SIG-M5 treated with dmso at 0.1 percent for 504 hours (cell line): ENCODE results near the gene CREB3.

ENCODE experiments used
- DNase-seq: peaks from one replicate; lab custom pipeline; 2025; ENCODE audit not compliant: unreplicated experiment; lab: John Stamatoyannopoulos, UW

CREB3 gene

DNA sequence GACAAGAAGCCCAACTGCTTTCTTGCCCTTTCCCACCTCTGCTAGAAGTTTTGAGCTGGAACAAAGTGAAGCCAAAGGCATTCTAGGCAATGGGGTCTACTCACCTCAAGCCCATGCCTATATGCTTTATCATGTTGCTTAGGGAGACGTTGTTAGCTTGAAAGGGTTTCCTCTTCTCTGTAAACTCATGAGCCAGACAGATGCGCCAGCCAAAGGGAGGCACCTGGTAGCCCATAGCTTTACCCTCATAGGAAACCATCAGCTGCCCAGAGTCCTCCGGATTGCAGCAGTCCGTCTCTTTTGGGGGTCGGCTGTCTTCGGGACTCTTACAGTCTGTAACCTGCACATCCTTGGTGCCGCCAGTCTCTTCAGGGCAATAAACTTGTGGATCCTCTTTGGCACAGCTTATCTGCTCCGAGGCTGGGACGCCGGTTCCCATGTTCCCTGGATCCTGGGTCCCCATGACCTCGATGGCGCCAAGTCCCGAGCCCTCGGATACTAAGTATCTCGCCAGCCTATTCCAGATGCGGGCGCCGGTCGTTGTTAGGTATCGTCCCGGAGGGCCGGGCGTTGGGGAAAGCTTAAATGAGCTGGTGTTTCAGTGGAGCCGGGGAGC is 15.9 kb downstream of the CREB3 start:
- no peak for DNase-seq

DNA sequence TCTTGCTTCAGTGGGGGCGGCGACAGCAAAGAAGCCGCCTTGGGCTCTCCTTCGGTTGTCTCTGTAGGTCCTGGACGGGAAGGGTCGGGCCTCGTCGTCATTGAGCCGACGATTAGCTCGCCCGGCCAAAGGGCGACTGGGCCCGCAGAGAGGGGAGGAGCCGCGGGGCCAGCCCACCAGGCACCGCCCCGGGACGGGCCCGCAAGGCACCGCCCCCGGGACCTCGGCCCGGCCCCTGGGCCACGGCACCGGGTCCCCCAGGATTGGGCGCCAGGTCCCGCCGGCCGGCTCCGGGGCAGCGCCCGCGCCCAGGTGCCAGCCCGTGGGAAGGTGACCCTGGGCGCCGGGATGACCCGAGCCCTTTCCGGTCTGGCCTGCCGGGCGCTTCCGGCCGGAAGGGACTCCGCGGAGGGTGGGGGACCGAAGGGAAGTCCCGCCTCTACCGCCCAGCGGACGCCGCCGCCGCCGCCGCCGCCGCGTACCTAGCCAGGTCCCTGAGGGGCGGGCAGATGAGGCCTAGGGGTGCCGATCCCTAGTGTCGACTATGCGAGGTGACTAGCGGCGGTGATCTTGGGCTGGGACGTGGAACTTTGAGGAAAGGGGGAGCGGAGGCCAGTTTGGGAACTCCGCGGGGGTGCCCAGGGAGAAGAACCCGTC is 16.5 kb downstream of the CREB3 start, which contains the start of the genes GBA2 and RGP1:
Gene GBA2, minus strand, starts transcription at position 371 of the 657 bp plus-strand sequence. CDS start 524 bp downstream, outside the sequence.
Gene RGP1, plus strand, starts transcription at position 430 of the 657 bp plus-strand sequence. CDS start 469 bp downstream, outside the sequence.
- peak; percentile 41 for DNase-seq

GRCh38 chr9:35749515-35750255 is 17.2 kb downstream of the CREB3 start:
- DNase-seq: no peak

DNA sequence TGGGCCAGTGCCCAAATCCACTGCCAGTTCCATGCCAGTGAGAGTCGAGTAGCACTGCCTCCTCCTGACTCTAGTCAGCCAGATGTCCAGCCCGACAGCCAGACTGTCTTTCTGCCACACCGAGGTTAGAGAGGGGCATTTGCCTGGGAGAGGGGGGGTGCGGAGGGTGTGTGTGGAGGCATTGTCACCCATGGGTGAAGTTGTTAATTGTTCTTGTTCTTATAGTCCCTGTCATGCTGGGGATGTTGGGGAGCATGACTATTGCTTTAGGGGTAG is 17.7 kb downstream of the CREB3 start:
- no peak for DNase-seq

DNA sequence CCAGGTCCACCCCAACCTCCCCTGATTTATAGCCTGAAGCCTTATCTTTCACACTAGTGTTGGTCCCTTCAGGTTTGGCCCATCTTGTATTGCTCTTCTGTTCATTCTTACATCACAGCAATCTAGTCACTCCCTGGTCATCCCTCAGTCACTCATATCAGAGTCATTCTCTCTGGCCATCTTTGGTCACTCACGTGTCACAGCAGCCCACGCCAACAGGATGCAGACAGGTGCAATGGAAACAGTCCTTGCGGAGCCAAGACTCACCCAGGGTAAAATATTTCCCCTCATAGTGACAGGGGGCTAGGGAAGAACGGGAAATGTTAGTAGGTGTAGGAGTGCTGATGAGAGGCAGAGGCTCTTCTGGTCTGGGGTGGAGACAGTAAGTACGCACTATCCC is 21.0 kb downstream of the CREB3 start:
- no peak for DNase-seq

DNA sequence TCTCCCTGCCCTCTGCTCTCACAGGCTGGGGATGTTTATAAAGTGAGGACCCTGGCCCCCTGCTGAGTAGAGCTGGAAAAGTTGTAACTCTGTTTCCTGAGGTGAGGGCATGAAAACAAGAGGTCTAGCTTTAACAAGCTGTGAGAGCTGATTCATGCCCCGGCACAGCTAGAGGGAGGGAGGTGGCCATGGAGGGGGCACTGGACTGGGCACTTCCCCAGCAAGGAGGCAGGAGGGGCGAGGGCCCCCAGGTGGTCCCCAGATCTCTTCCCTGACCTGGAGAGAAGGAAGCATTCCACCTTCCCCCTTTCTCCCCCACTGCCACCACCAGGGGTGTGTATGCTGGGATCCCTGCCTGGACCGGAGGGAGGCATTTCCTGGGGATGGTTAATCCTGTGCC is 21.8 kb downstream of the CREB3 start, which contains the start of gene MSMP:
Gene MSMP, minus strand, starts transcription at position 13 of the 400 bp plus-strand sequence. CDS start 147 bp downstream, outside the sequence.
- no peak for DNase-seq

GRCh38 chr9:35755071-35755470 is 22.6 kb downstream of the CREB3 start:
- no peak for DNase-seq

- DNase-seq: peak; percentile 33
These were observed 24.1 kb downstream of the CREB3 start for GRCh38 chr9:35756275-35757225.

- peak; percentile 48 for DNase-seq
These were observed 24.9 kb downstream of the CREB3 start for GRCh38 chr9:35757226-35757891.

DNA sequence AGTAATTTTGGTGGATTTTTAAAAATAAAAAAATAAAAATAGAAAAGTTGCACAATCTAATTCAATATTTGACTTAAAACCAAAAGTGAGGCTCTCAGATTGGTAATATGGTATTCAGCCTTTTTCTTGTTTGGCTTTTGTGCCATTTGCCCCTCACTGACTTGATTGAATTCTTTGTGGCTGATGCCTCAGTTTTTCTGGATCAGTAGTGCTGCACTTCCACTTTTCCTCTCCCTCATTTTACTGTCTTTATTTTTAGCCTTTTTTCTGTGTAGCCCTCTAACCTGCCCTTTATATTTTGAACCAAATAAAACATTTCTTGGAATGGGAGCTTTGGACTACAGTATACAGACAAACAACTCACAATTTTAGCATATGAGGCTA is 25.4 kb downstream of the CREB3 start:
- no peak for DNase-seq

- DNase-seq: no peak
These were observed 26.1 kb downstream of the CREB3 start for GRCh38 chr9:35758475-35759050.

DNA sequence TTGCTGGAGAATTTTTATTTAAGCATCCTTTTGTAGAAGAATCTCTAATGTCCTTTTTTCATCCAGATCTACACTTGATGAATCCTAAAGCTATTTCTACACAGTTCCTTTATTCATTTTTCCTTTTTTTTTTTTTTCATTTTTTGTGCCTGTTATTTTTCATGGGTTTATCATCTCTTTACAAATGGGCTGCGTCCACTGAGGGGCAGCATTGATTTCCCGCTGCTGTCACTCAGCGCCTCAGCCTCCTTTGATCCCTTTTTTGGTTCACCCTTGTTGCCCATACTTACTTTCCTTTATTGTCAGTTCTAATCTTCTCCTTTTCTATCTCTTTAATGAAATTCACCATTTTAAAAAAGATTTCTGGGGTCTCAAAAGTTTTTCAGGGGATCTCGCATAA is 27.3 kb downstream of the CREB3 start:
- DNase-seq: no peak

DNA sequence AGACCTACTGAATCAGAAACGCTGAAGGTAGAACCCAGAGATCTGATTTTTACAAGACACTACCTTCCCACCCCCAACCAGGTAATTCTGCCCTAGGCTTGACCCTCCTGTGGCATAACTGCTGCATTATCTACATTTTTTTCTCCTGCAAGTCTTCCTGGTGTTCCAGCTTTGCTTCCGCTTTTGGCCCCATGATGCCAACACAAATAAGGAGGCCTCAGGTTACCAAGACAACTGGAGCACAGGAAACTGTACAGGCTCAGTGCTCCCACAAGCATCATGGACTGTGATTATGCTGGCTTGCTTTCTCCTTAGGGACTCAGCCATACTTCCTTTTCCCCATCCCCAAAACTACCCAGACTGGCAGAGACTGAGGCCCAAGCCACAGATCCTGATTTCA is 28.2 kb downstream of the CREB3 start:
- DNase-seq: no peak

DNA sequence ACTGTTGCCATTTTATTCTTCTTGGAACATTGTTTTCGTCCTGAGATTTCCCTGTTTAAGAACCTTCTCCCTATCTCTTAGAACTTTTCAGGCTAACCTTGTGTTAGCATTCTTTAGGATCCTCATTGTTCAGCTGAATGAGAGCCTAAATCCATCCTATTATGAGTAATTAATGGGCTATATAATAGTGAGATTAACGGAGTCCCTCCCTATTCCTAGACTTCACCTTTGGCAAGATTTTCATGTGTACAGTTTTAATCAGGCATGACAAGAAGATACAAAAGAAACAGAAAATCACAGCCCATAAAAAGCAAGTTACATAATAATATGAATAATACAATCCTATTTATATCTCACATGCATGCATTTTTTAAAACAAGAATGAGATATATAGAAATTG is 30.7 kb downstream of the CREB3 start:
- no peak for DNase-seq

- DNase-seq: no peak
These were observed 31.3 kb downstream of the CREB3 start for GRCh38 chr9:35763803-35764202.

DNA sequence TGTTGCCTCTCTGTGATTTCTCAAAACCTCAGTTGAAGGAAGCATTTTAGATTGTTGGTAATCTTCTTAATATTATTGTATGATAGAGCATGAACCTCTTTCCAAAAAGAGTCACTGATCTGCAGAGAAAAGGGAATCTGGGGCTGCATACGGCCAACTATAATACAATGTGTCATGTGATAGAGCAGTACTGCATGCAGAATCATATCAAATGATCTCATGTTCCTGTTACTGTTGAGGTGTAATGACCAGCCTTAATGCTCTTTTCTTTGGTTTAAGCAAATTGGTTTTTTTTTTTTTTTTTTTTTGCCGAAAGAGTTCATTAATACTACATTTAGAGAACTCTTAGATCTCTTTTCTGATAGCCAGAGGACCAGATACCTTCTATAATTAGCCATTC is 34.5 kb downstream of the CREB3 start:
- DNase-seq: no peak

DNA sequence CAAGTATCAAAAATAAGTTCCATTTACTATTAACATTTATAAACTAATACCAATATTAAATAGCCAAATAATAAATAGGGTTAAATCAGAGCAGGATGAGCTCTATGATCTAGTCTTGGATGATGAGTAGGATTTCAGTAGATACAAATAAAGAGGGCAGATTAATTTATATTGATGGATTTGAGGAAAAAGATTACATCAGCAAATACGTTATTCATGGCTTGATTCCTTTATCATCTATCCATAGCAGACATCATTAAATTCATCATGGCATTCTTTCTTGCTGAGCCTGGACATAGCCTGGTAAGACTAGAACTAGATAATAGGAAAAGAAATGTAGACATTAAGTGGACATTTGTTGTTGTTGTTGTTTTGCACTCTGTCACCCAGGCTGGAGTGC is 35.0 kb downstream of the CREB3 start:
- no peak for DNase-seq

DNA sequence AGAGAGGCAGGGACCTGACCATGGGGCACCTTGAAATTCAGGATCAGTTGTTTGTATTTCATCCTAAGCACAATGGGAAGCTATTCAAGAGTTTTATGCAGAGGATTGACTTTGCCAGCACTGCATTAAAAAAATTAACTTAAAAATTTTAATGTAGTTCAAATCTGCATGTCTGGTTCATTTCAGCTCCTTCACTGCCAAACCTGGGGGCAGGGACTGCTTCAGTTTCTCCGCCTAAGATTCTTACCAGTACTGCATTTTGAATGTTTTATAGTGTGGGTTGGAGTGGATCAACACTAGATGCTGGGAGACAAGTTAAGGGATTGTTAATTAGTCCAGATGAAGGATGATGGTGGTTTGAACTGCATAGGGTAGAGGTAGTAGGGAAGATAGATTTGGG is 37.3 kb downstream of the CREB3 start:
- DNase-seq: no peak

- DNase-seq: no peak
These were observed 38.6 kb downstream of the CREB3 start for GRCh38 chr9:35771075-35771433.

GRCh38 chr9:35771534-35771933 is 39.1 kb downstream of the CREB3 start:
- DNase-seq: no peak
